COLO668 (cell line): Measurements from ENCODE around the gene ARHGAP21.
"Not testable (repeated sequence)": the region's sequence is repeated elsewhere in the genome, so short reads cannot be mapped to it uniquely, and the experiment has no call there.

Source experiments
- DNase-seq: peaks from one replicate; lab custom pipeline; 2025; ENCODE audit not compliant: unreplicated experiment; lab: John Stamatoyannopoulos, UW

The ARHGAP21 gene

DNA sequence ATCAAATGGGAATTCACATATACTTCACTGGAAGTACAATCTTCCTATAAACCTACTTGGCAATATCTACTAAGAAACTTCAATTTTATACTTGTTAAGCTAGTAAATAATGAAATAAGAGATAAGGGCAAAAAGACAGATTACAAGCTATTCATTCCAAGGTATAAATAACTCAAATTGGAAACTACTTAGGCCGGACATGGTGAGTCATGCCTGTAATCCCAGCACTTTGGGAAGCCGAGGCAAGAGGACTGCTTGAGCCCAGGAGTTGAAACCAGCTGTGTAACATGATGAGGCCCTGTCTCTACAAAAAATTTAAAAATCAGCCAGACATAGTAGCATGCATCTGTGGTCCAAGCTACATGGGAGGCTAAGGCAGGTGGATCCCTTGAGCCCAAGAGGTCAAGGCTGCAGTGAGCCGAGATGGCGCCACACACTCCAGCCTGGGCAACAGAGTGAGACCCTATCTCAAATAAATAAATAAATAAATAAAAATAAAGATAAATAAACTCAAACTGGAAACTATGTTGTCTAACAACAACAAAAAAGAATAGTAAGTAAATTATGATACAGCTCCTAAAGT lies 37.6 kb downstream of the ARHGAP21 start:
- DNase-seq: no peak

DNA sequence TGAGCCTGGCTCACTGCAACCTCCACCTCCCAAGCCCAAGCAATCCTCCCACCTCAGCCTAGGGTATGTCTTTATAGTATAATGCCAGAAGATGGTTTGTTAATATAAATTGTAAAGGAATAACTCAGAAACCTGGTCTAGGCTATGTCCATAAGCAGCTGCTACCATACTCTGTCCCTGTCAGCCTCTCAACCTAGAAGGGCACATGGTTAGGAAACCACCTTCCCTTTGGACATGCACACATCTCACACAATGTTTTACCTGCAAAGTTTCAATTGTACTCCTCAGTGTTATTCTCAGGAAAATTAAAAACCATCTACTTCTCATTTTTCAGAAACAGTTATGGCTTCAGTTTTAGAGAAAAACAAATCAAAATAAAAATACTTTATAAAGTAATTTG lies 40.1 kb downstream of the ARHGAP21 start:
- no peak for DNase-seq

DNA sequence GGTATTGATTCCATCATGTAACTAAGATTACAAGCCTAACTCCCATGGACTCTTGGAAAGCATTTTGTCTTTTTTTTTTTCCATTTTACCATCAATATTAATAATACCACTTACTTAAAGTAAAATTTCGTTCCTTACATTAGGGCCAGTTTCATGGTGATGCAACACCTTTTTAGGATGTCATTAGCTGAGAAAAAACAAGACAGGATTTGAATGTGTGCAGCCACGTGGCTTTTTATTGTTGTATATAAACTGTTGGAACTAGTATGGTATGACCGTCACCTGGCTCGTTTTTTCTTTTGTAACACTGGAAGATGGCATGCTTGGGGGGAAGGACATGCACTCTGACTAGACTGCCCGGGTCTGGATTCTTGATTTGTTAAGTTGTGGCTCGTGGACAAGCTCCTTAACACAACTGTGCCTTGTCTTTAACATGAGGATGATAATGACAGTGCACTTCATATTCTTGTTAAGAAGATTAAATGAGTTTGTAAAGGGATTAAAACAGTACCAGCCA lies 42.1 kb downstream of the ARHGAP21 start:
- no peak for DNase-seq

DNA sequence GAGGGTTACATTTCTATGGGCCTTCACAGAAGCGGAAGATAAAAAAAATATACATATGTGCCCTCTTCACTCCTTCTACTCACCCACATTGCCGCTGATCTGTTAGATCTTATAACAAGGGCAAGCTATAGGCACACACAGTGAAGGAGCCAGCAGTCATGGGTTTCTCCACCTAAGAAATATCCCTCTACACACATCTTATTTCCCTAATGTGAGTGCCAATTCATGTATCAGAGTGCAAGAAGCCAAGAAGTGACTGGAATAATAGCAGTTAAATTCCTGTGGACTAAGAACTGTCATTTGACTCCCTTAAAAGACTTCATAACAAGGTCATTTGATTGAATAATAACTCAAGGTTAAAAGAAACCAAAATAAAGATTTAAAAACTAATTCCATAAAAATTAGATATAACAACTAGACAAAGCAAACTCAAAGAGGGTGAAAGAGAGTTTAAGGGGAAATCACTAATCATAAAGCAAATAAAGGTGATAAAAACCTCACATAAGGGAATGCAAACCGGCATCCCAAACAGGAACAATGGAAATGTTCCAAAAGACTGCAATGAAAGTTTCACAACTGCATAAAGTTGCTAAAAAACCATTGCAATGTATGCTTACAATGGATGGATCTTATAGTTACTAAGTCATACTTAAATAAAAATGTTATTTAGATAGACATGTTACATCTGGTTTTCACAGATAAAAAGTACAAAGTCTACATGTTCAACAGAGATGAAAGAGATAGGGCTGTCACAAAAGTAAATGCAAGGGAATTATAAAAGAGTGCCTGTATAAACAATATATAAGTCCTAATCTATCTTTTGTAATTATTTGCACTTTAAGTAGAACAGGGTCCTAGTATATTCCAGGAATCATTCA lies 42.8 kb downstream of the ARHGAP21 start:
- no peak for DNase-seq

DNA sequence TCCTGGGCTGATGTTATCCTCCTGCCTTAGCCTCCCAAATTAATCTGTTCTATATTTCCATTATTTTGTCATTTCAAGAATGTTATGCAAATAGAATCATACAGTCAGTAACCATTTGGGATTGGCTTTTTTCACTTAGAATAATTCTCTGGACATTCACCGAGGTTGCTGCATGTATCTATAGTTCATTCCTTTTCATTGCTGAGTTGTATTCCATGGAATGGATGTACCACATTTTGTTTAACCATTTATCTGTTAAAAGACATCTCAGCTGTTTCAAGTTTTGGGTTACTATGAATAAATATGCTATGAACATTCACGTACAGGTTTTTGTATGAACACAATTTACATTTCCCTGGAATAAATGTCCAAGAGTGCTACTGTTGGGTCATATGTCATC lies 44.9 kb downstream of the ARHGAP21 start:
- DNase-seq: no peak

DNA sequence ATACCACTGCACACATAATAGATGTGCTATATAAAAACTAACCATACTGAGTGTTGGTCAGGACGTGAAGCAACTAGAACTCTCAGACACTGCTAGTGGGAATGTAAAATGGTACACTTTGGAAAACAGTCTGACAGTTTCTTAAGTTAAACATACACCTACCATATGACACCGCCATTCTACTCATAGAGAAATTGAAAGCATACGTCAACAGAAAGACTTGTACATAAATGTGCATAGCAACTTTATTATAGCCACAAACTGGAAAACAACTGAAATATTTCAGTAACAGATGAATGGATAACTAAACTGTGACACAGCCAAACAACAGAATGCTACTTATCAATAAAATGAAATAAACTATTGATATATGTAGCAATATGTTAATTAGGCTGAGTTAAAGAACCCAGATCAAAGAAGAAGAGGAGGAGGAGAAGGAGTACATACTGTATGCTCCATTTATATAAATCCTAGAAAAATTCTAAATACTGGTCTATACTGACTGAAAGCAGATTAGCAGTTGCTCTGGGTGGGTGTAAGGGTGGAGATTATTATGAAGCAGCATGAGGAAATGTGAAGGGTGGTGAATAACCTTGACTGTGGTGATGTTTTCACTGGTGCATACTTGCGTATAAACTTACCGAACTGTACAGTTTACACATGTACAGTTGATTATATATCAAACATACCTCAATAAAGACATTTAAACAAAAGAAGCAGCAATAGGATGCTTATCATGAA lies 48.6 kb downstream of the ARHGAP21 start:
- DNase-seq: no peak

DNA sequence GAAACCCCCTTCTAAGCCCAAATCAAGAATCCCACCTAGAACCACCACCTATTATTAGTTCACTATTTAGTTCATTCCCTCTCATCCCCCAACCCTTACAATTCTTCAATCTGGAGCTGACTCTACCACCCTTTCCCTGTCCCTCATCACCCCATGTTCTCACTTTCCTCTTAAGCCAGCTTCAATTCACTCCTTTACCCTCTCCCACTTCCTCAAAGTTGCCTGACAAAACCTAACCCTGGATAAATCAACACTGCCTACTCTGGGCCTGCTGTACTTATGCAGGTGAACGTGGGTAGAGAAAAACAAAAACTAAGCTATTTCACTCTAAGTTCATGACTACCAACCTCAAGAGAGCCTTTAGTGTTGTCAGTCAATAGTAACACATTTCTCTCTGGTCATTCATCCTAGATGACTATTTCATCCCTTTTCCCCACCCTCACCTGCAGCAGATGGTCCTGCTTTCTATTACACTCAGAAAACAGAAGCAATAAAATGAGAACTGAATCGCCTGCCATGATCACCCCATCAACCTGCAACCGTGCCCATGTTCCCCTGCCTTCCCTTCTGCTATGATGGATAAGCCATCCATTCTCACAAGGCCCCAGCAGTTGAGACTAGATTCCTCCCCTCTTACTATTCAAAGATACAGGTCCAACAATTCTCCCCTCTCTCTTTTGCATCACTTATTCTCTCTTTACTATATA lies 52.6 kb downstream of the ARHGAP21 start:
- no peak for DNase-seq

DNA sequence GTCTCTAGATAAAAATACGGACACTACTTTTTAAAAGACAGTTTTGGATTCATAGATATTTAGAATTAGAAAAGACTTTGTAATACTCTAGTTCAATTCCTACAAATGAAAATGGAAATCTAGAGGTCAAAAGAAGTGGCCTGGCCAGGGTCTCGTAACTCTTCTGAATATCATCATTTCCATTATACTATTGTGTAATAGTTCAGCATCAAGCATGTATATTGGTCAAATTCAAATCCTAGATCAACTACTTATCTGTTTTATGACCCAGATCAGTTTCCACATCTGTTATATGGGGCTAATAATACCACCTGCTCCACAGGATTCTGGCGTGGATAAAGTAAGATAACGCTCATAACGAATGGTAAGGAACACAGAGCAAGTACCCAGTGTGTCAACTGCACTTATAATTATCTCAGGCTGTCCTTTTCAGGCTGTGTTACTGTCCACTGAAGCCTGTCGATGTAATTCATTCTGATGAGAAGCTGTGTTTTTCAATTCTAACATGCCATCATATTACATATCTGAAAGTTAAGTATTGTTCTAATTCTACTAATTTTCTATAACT lies 54.3 kb downstream of the ARHGAP21 start:
- DNase-seq: no peak

DNA sequence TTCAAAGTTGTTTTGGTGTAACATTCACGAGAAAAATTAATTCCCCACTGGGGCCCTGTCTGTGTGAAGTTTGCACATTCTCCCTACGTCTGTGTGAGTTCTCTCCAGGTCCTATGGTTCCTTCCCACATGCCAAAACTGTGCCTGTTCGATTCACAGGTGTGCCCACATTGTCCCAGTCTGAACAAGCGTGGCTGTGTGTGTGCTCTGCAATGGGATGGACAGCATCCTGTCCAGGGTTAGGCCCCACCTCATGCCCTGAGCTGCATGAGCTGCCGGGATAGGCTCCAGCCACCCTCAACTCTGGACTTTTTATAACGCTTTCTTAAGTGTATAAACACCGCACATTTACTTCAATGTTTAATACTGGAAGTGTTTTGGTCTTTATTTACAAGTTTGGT lies 55.4 kb downstream of the ARHGAP21 start:
- DNase-seq: no peak

DNA sequence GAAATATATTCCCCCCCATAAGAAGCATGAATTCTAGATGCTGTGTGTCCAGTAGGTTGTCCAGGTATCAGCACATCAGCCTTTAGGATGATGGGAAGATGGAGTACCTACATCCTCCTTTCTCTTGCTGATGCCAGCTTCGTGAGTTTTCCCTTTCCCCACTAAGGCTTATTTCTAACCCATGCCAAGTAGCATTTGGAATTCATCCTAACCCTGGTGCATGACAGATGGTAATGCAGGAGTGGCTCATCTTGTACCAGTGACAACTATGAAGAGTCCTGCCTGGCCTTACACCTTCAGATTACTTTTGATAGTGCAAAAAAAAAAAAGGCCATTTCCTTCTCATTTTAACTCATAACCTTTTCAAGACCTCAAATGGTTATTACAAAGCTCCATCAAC lies 58.7 kb downstream of the ARHGAP21 start:
- no peak for DNase-seq

DNA sequence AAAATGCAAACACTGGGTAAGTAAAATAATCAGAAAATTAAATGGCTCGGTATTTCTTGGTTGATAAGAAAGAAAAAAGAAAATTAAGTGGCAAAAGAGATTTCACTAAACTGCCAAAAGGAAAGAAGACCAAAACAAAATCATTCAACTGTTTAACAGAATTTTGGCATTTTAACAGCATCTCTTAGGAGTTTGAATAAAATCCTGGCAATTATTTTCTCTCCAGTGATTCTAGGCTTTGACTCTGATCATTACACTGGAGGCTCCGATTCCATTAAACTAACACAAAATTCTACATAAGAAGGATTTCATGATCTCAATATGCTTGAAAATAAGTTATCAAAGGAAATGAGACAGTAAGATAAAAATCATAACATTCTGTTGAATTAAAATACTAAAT lies 62.3 kb downstream of the ARHGAP21 start:
- no peak for DNase-seq

DNA sequence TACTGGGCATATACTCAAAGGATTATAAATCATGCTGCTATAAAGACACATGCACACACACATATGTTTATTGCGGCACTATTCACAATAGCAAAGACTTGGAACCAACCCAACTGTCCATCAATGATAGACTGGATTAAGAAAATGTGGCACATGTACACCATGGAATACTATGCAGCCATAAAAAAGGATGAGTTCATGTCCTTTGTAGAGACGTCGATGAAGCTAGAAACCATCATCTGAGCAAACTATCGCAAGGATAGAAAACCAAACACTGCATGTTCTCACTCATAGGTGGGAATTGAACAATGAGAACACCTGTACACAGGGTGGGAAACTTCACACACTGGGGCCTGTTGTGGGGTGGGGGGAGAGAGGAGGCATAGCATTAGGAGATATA lies 65.4 kb downstream of the ARHGAP21 start:
- not testable (repeated sequence) for DNase-seq

DNA sequence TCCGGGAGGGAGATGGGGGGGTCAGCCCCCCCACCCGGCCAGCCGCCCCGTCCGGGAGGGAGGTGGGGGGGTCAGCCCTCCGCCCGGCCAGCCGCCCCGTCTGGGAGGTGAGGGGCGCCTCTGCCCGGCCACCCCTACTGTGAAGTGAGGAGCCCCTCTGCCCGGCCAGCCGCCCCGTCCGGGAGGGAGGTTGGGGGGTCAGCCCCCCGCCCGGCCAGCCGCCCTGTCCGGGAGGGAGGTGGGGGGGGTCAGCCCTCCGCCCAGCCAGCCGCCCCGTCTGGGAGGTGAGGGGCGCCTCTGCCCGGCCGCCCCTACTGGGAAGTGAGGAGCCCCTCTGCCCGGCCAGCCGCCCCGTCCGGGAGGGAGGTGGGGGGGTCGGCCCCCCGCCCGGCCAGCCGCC lies 67.4 kb downstream of the ARHGAP21 start:
- DNase-seq: not testable (repeated sequence)

DNA sequence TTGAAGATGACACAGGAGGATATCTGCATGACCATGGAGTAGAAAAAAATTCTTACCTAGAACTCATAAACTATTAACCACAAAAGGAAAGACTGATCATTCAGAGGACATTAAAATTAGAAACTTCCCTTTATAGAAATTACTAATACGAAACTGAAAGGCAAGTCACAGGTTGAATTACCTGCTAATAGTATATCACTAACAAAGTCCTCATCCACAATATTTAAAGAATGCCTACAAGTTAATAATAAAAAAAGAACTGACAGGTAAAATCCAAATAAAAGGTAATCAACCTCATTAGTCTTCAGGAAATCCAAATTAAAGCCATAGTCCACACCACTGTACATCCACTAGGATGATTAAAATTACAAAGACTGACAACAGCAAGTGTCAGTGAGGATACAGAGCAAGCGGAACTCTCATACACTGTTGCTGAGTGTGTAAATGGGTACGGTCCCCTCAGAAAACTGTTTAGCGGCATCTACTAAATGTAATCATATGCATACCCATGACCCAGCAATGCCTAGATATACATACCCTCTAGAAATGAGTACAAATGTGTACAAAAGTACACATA lies 71.2 kb downstream of the ARHGAP21 start:
- DNase-seq: no peak

DNA sequence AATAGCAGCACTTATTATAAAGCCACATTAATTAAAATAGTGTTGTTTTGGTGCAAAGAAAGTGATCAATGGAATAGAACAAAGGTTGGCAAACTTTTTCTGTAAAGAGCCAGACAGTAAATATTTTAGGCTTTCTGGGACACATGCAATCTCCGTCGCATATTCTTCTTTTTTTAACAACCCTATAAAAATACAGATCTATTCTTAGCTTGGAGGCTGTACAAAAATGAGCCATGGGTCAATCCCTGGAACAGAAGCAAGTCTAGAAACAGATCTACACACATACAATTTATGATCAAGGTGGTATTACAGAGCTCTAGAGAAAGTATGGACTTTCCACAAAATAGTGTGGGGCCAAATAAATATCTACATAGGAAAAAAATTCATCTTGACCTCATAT lies 71.8 kb downstream of the ARHGAP21 start:
- no peak for DNase-seq

DNA sequence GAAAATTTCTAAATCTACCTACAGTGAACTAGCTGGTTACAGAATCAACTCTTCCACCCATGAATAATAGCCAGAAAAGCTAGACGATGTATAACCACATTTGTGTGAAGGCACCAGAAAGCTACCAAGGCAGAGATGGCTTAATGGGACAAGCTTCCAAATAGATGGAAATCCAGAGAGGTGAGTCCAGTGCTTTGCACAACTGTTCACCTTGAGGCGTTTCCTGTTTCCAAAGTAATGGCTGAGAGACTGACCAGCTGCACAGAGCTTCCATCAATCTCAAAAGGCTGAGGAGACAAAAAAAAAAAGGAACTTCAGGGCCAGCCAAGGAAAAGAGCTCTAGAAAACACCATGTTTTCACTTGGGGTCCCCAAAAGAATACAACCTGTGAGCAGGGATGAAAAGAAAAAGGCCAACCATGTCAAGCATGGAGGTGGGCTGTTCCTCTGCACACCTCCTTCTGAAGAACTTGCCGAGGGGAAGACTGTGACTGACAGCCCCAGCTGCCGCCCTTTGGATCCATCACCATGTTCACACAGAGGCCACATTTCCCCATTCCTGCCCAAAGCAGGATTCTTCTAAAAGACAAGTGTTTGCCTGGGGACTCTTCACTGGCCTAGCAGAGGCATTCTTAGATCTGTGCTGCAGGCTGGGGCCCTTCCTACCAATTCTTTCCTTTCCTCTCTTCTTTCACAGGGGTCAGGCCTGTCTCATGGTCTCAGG lies 72.9 kb downstream of the ARHGAP21 start:
- no peak for DNase-seq

DNA sequence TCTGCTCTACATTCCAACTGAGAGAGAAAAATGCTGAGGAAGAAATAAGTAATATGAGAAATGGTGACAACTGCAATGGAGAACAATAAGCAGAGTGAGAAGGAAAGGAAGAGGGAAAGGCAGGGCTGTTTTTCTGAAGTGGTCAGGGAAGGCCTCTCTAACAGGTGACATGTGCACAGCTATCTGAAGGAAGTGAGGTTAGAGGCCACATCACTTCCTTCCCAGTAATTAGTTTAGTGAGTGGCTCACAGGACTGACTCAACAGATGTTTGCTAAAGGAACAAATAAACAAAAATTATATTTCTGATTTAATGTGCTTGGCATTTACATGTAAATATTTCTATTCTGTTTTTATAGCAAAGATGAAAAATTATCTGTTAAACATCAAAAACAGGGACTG lies 77.9 kb downstream of the ARHGAP21 start:
- DNase-seq: no peak

DNA sequence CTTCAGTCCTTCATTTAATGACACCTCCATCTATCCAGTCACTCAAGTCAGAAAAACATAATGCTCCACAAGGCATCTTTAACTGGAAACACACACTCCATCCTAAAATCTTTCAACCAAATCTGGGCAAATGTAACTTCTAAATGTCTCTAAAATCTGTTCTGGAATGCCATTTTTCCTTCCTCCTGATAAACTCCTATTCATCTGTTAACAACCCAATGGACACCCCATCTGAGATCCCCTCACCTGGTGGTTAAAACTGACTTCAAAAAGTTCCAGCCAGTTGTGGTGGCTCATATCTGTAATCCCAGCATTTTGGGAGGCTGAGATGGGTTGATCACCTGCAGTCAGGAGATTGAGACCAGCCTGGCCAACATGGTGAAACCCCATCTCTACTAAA lies 78.7 kb downstream of the ARHGAP21 start:
- DNase-seq: no peak

DNA sequence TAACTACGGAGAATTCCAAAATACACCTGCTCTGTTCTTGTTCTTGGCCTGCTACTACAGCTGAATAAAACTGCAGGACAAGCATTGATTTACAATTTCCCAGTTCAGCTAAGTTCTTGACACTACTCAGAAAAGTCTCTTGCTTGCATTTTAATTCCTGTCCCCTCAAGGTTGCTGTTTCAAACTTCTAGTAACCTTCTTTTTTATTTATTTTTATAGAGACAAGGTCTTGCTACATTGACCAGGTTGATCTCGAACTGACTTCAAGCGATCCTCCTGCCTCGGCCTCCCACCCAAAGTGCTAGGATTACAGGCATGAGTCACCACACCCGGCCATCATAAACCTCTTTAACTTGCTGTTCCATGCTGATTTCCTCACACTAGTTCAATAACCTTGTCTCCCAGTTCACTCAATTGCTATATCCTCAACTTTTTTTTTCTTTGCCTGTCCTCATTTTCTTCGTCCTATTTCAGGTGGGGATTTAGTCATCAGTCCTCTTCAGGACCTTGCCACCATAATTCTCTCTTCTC lies 79.9 kb downstream of the ARHGAP21 start:
- no peak for DNase-seq
